ENCODE measurements around the gene AMY1B.
"Not testable (repeated sequence)": the region's sequence is repeated elsewhere in the genome, so short reads cannot be mapped to it uniquely, and the experiment has no call there.

DNA sequence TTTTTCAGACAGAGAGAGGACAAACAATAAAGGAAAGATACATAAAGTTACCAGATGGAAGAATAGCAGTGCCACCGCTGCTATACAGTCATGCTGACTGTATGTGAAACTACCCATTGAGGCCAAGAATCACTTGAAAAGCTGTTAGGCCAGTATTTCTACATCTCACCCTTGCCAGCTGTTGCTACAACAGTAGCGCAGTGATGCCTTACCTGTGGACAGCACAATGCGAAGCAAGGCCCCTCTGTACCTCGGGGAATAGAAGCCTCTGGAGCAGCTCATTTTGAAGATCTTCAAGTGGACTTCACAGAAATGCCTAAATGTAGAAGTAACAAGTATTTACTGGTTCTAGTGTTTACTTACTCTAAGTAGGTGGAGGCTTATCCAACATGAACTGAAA is 4.7 kb upstream of the AMY1B start:
- TF ChIP-seq EZH2 (IDR thresholded peaks at IDR 0.05; ENCODE audit: insufficient read depth, poor library complexity, severe bottlenecking); EZH2phosphoT487 (IDR thresholded peaks at IDR 0.05; ENCODE audit: insufficient read depth, low read depth): not testable (repeated sequence)

Data from GM23248 (cell line).